H1 (cell line): ENCODE data around the gene MYPN. TPM values are rescaled to one million over a fixed set of nuclear protein-coding genes. Genes with fewer than 3 reads are reported as not detected.
A peak's percentile ranks its signal among the peaks of the same experiment; 100 is the strongest.

Experiments used
- CHD7 ChIP-seq: fragments of 300-600 bp; sonication (generic); IDR thresholded peaks from 2 replicates; pipeline ENCODE4 v1.7.1; 2012; ENCODE audit warnings: low read length, moderate library complexity, mild to moderate bottlenecking, inconsistent platforms; ENCODE audit not compliant: insufficient replicate concordance
- GTF2F1 ChIP-seq: IDR thresholded peaks from 2 replicates; pipeline ENCODE4 v1.6.1; 2012; ENCODE audit warnings: low read depth, low read length, improper control_type of control experiment, borderline replicate concordance
- KDM1A ChIP-seq: fragments of 200-600, 300-600 bp; sonication (generic); IDR thresholded peaks from 2 replicates; pipeline ENCODE4 v1.7.1; 2016; ENCODE audit warnings: mild to moderate bottlenecking, low read length, borderline replicate concordance
- MAFK ChIP-seq: IDR thresholded peaks from 2 replicates; pipeline ENCODE4 v1.6.1; 2012; ENCODE audit warnings: low read depth, mild to moderate bottlenecking, improper control_type of control experiment, low read length
- RXRA ChIP-seq: IDR thresholded peaks from 2 replicates; pipeline ENCODE4 v1.6.1; 2011; ENCODE audit warnings: low read depth, mild to moderate bottlenecking, low read length, moderate library complexity; ENCODE audit not compliant: insufficient read depth
- SP1 ChIP-seq: IDR thresholded peaks from 2 replicates; pipeline ENCODE4 v1.6.1; 2011; ENCODE audit warnings: low read depth, low read length
- polyA plus RNA-seq, 7 experiments: library from polyadenylated mRNA; depleted of rRNA in 3 of 7; stranded (reverse) in 5 of 7; unstranded in 2 of 7; fragments of >200 nt in 5 of 7; fragments of 200-250 nt in 2 of 7; gene quantifications; 1 replicate in 5 of 7; 2 replicates in 1 of 7; 4 replicates in 1 of 7; pipeline versions ENCODE4 v1.2.1 to v1.2.3, GENCODE V29; 2011 to 2013; ENCODE audit warnings: missing spikeins in 2 of 7, mixed read lengths in 2 of 7
- total RNA-seq: library from RNA; stranded (reverse); fragmentation: NEBNext Ultra II Directional; extraction: Animal tissue kit (Norgen Biotek cat#: 25700); gene quantifications from 2 replicates; pipeline ENCODE4 v1.2.1, GENCODE V29; 2021
- TF ChIP-seq, protein P1 (sequence below): IDR thresholded peaks from 2 replicates; pipeline ENCODE4 v1.6.1; 2011; ENCODE audit warnings: low read length, improper control_type of control experiment
- TF ChIP-seq, protein P2 (sequence below): IDR thresholded peaks from 2 replicates; pipeline ENCODE4 v1.6.1; 2012; ENCODE audit warnings: inconsistent platforms

MYPN gene
- total and polyA plus RNA-seq, 2 of the 8 experiments (the other 6 are each of a cell fraction or from before 2014, with no cell fraction given): not detected

- TF ChIP-seq, protein P1, sequence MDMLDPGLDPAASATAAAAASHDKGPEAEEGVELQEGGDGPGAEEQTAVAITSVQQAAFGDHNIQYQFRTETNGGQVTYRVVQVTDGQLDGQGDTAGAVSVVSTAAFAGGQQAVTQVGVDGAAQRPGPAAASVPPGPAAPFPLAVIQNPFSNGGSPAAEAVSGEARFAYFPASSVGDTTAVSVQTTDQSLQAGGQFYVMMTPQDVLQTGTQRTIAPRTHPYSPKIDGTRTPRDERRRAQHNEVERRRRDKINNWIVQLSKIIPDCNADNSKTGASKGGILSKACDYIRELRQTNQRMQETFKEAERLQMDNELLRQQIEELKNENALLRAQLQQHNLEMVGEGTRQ: no peak
- TF ChIP-seq SP1: 0 out of 2 replicates have a peak, but pooled peaks have one; percentile 36
- no peak for TF ChIP-seq MAFK
- no peak for TF ChIP-seq CHD7
- TF ChIP-seq KDM1A: 0 out of 2 replicates have a peak, but pooled peaks have one; percentile 20
- TF ChIP-seq GTF2F1: no peak
- TF ChIP-seq, protein P2, sequence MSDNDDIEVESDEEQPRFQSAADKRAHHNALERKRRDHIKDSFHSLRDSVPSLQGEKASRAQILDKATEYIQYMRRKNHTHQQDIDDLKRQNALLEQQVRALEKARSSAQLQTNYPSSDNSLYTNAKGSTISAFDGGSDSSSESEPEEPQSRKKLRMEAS: peak; percentile 78
- no peak for TF ChIP-seq RXRA
Measured at GRCh38 chr10:68074775-68075549, 34.3 kb upstream of the MYPN start, which contains the start of gene HERC4 (continued).
